Adrenal gland (tissue), 5 donors: ENCODE data around the gene PRKAR1B.

Experiments used
- POLR2A ChIP-seq, 2 donors: fragments of 450-650 bp; IDR thresholded peaks; one replicate each; pipeline ENCODE4 v1.6.1; 2017; ENCODE audit warnings: antibody characterized with exemption in 2 of 2, mild to moderate bottlenecking in 2 of 2, moderate library complexity in 1 of 2
- TF ChIP-seq, protein P1 (sequence below), 6 experiments: fragments of 450-650 bp in 4 of 6; fragments of 200-600 bp in 2 of 6; sonication (generic) in 1 of 6; IDR thresholded peaks; 1 replicate in 5 of 6; 2 replicates in 1 of 6; pipeline versions ENCODE4 v1.5.1 to v1.8.0; 2016 to 2021; ENCODE audit warnings: antibody characterized with exemption in 6 of 6, mild to moderate bottlenecking in 2 of 6, moderate library complexity in 1 of 6
- donor health status: DM: no; HTN: no; CAD: no.

GRCh38 chr7:607938-608337, 119.1 kb downstream of the PRKAR1B start:
- TF ChIP-seq, protein P1, sequence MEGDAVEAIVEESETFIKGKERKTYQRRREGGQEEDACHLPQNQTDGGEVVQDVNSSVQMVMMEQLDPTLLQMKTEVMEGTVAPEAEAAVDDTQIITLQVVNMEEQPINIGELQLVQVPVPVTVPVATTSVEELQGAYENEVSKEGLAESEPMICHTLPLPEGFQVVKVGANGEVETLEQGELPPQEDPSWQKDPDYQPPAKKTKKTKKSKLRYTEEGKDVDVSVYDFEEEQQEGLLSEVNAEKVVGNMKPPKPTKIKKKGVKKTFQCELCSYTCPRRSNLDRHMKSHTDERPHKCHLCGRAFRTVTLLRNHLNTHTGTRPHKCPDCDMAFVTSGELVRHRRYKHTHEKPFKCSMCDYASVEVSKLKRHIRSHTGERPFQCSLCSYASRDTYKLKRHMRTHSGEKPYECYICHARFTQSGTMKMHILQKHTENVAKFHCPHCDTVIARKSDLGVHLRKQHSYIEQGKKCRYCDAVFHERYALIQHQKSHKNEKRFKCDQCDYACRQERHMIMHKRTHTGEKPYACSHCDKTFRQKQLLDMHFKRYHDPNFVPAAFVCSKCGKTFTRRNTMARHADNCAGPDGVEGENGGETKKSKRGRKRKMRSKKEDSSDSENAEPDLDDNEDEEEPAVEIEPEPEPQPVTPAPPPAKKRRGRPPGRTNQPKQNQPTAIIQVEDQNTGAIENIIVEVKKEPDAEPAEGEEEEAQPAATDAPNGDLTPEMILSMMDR (IDR thresholded peaks at IDR 0.05): no peak
- TF ChIP-seq POLR2A (IDR thresholded peaks at IDR 0.05): no peak
